Left lung (tissue), 10 donors: ENCODE results near the gene ZMAT5. TPM values are rescaled to one million over a fixed set of nuclear protein-coding genes. Genes with fewer than 3 reads are reported as not detected.

Experiments used
- ATAC-seq: fragments of 200-7000 bp; cut with Tn5 transposase; one replicate; pipeline ENCODE4 v1.9.1; 2020; ENCODE audit warnings: moderate library complexity
- DNase-seq, 4 donors: peaks; one replicate each; pipeline ENCODE4 v3.0.0-alpha.2; 2013 to 2020
- H3K27ac ChIP-seq, 2 donors: fragments of 200-600 bp; sonication (generic) in 1 of 2; one replicate each; pipeline versions ENCODE4 v1.5.0 to v1.8.0; 2020 to 2021
- H3K27me3 ChIP-seq, 2 donors: fragments of 200-600 bp; sonication (generic) in 1 of 2; one replicate each; pipeline versions ENCODE4 v1.5.0 to v1.8.0; 2020 to 2021
- H3K36me3 ChIP-seq, 2 donors: fragments of 200-600 bp; sonication (generic) in 1 of 2; one replicate each; pipeline versions ENCODE4 v1.5.0 to v1.8.0; 2020 to 2021
- H3K4me1 ChIP-seq, 2 donors: fragments of 200-600 bp; one replicate each; pipeline ENCODE4 v1.8.0; 2021
- H3K4me3 ChIP-seq, 2 donors: fragments of 200-600 bp; sonication (generic) in 1 of 2; one replicate each; pipeline versions ENCODE4 v1.5.0 to v1.8.0; 2020 to 2021; ENCODE audit warnings: mild to moderate bottlenecking in 1 of 2
- H3K9me3 ChIP-seq, 2 donors: fragments of 200-600 bp; sonication (generic) in 1 of 2; one replicate each; pipeline versions ENCODE4 v1.5.0 to v1.8.0; 2020 to 2021
- intact Hi-C, 2 donors: fragments of 100-400 bp; cut with DNase I; formaldehyde crosslinking; loops; one replicate each; pipeline versions ENCODE4 v1.11.2 to v1.14.2; 2022
- polyA plus RNA-seq, 6 donors: library from polyadenylated mRNA; unstranded; fragments of 120-200 nt; gene quantifications; one replicate each; pipeline ENCODE4 v1.2.1, GENCODE V29; 2013; ENCODE audit not compliant: insufficient read length in 6 of 6
- total RNA-seq, 2 donors: library from RNA; stranded (reverse); fragmentation: NEBNext Ultra II Directional; extraction: Animal tissue kit (Norgen Biotek cat#: 25700); gene quantifications; one replicate each; pipeline ENCODE4 v1.2.1, GENCODE V29; 2021
- TF ChIP-seq, protein P1 (sequence below), 2 donors: fragments of 200-600 bp; sonication (generic) in 1 of 2; IDR thresholded peaks; one replicate each; pipeline versions ENCODE4 v1.5.0 to v1.8.0; 2021; ENCODE audit warnings: antibody characterized with exemption in 2 of 2
- donor health status: DM: no; HTN: yes; CAD: no.
- donor health status: DM: no; HTN: no; CAD: no.

ZMAT5 gene
- total and polyA plus RNA-seq, 8 donors = 20.3 to 23.3 (median 22.3) TPM

- TF ChIP-seq, protein P1, sequence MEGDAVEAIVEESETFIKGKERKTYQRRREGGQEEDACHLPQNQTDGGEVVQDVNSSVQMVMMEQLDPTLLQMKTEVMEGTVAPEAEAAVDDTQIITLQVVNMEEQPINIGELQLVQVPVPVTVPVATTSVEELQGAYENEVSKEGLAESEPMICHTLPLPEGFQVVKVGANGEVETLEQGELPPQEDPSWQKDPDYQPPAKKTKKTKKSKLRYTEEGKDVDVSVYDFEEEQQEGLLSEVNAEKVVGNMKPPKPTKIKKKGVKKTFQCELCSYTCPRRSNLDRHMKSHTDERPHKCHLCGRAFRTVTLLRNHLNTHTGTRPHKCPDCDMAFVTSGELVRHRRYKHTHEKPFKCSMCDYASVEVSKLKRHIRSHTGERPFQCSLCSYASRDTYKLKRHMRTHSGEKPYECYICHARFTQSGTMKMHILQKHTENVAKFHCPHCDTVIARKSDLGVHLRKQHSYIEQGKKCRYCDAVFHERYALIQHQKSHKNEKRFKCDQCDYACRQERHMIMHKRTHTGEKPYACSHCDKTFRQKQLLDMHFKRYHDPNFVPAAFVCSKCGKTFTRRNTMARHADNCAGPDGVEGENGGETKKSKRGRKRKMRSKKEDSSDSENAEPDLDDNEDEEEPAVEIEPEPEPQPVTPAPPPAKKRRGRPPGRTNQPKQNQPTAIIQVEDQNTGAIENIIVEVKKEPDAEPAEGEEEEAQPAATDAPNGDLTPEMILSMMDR (IDR thresholded peaks at IDR 0.05) = no peak
- H3K9me3 ChIP-seq = no peaks in the 10 kb centered on the region
- H3K27me3 ChIP-seq = no peaks in the 10 kb centered on the region
- ATAC-seq = no peak
- intact Hi-C loops = no loop called here
- no peak overlapping the region for H3K27ac ChIP-seq
- peaks cover 0 to 70% of the 10 kb centered on the region in 2 donors for H3K36me3 ChIP-seq
- no peak for DNase-seq
- no peaks in the 10 kb centered on the region for H3K4me1 ChIP-seq
- no peak overlapping the region for H3K4me3 ChIP-seq
Measured at GRCh38 chr22:29689206-29689879, 77.5 kb downstream of the ZMAT5 start.

- peaks cover 0 to 81% of the 10 kb centered on the region in 2 donors for H3K36me3 ChIP-seq
- TF ChIP-seq, protein P1 (IDR thresholded peaks at IDR 0.05) = no peak
- intact Hi-C loops = no loop called here
Measured at GRCh38 chr22:29684244-29684643, 82.6 kb downstream of the ZMAT5 start.

DNA sequence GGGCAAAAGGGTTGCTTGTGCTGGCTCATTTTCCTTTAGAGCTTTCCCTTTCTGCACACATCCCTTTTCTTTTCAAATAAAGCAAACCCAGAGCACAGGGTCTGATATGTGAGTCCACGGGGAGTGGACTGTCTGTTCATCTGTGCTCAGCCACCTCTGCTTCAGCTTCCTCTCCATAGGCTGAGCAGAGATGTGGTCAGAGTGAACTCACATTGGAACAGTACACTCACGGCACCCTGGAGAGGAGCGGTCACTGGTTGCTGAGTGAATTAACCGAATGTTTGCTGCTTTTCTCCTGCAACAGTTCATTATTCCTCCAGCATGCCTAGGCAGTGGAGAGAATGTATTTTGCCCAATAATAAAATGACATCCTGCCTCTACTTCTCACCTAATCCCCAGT is 83.3 kb downstream of the ZMAT5 start:
- intact Hi-C loops = no loop called here
- H3K9me3 ChIP-seq = no peaks in the 10 kb centered on the region
- TF ChIP-seq, protein P1 (IDR thresholded peaks at IDR 0.05) = no peak
- peaks cover 0 to 87% of the 10 kb centered on the region in 2 donors for H3K36me3 ChIP-seq
- H3K4me3 ChIP-seq = no peak overlapping the region
- H3K4me1 ChIP-seq = no peaks in the 10 kb centered on the region
- H3K27ac ChIP-seq = no peak overlapping the region
- no peak for DNase-seq
- no peaks in the 10 kb centered on the region for H3K27me3 ChIP-seq
- ATAC-seq = no peak

More at GRCh38 chr22:29684244-29684643, 82.6 kb downstream of the ZMAT5 start:
- Histone ChIP-seq H3K27me3 (no peaks in the 10 kb centered on the region), H3K4me3 (no peak overlapping the region), H3K9me3 (no peaks in the 10 kb centered on the region), H3K4me1 (no peaks in the 10 kb centered on the region), H3K27ac (no peak overlapping the region)
- ATAC-seq (no peak), DNase-seq (no peak)

Other genes starting within 250 kb of the ZMAT5 start
- 10 to 100 TPM; 38.4 to 41.3 TPM for gene THOC5, start 213.2 kb downstream of the ZMAT5 start, total RNA-seq
- gene THOC5, start 213.2 kb downstream of the ZMAT5 start, polyA plus RNA-seq = 10 to 100 TPM; 32.7 to 44.2 (median 37.0) TPM
- 10 to 100 TPM; 25.1 to 38.6 TPM for gene NIPSNAP1, start 185.9 kb downstream of the ZMAT5 start, total RNA-seq
- 10 to 100 TPM; 70.6 to 84.6 (median 78.6) TPM for gene NIPSNAP1, start 185.9 kb downstream of the ZMAT5 start, polyA plus RNA-seq
- 10 to 100 TPM; 45.2 to 65.3 TPM for gene NF2, start 163.4 kb downstream of the ZMAT5 start, total RNA-seq
- gene NF2, start 163.4 kb downstream of the ZMAT5 start, polyA plus RNA-seq = 10 to 100 TPM; 20.1 to 29.1 (median 21.8) TPM
- gene CABP7, start 47.0 kb downstream of the ZMAT5 start, total RNA-seq = not detected
- gene CABP7, start 47.0 kb downstream of the ZMAT5 start, polyA plus RNA-seq = under 1 TPM; 0.13 to 0.21 (median 0.17) TPM
- gene UQCR10, start 362 bp upstream of the ZMAT5 start, total RNA-seq = 100 to 1,000 TPM in 1 of 2 donors, 10 to 100 TPM in 1; 77.4 to 154 TPM
- 100 to 1,000 TPM; 111 to 121 (median 116) TPM for gene UQCR10, start 362 bp upstream of the ZMAT5 start, polyA plus RNA-seq
- 10 to 100 TPM; 55.7 to 57.4 TPM for gene ASCC2, start 71.3 kb upstream of the ZMAT5 start, total RNA-seq
- gene ASCC2, start 71.3 kb upstream of the ZMAT5 start, polyA plus RNA-seq = 10 to 100 TPM; 51.2 to 58.3 (median 52.9) TPM
- 10 to 100 TPM; 44.8 to 55.4 TPM for gene MTMR3, start 116.2 kb upstream of the ZMAT5 start, total RNA-seq
- 10 to 100 TPM; 37.4 to 47.1 (median 44.6) TPM for gene MTMR3, start 116.2 kb upstream of the ZMAT5 start, polyA plus RNA-seq